K562 (cell line): ENCODE results near the gene IP6K1. TPM values are rescaled to one million over a fixed set of nuclear protein-coding genes. Genes with fewer than 3 reads are reported as not detected.
A peak's percentile ranks its signal among the peaks of the same experiment; 100 is the strongest.

ENCODE experiments used
- CBFA2T2 ChIP-seq: fragments of 450-650 bp; conservative IDR thresholded peaks from 2 replicates; pipeline ENCODE4 v1.6.1; 2017; ENCODE audit warnings: mild to moderate bottlenecking
- CHD2 ChIP-seq: IDR thresholded peaks from 2 replicates; pipeline ENCODE4 v1.6.1; 2011; ENCODE audit warnings: low read depth, low read length
- E2F5 ChIP-seq: sonication (generic); formaldehyde crosslinking; IDR thresholded peaks from 2 replicates; pipeline ENCODE4 v1.8.0; 2022; ENCODE audit warnings: mild to moderate bottlenecking, missing genetic modification reagents
- ILK ChIP-seq: fragments of 450-650 bp; IDR thresholded peaks from 2 replicates; pipeline ENCODE4 v1.6.1; 2016; ENCODE audit warnings: missing genetic modification characterization, low read depth, mild to moderate bottlenecking, missing compliant biosample characterization, moderate library complexity, borderline replicate concordance
- MAX ChIP-seq: sonication (generic); formaldehyde crosslinking; IDR thresholded peaks from 2 replicates; pipeline ENCODE4 v1.9.0; 2022; ENCODE audit warnings: mild to moderate bottlenecking, missing genetic modification reagents
- NRF1 ChIP-seq, 2 experiments: fragments of 450-650 bp; IDR thresholded peaks in 1 of 2; conservative IDR thresholded peaks in 1 of 2; 2 replicates each; pipeline ENCODE4 v1.6.1; 2014; ENCODE audit warnings: mild to moderate bottlenecking in 2 of 2
- OTX1 ChIP-seq: fragments of 450-650 bp; formaldehyde crosslinking; IDR thresholded peaks from 2 replicates; pipeline ENCODE4 v1.4.0; 2022; ENCODE audit warnings: mild to moderate bottlenecking
- PCBP2 ChIP-seq: fragments of 200-400 bp; formaldehyde crosslinking; IDR thresholded peaks from 2 replicates; pipeline ENCODE4 v1.6.1; 2018; ENCODE audit warnings: low read length, low read depth, mild to moderate bottlenecking, moderate library complexity; ENCODE audit not compliant: poor library complexity, severe bottlenecking
- PHF20 ChIP-seq: fragments of 450-650 bp; IDR thresholded peaks from 2 replicates; pipeline ENCODE4 v1.6.1; 2018; ENCODE audit not compliant: partially characterized antibody
- PPARD ChIP-seq: fragments of 250-450 bp; sonication (Bioruptor Pico); IDR thresholded peaks from 2 replicates; pipeline ENCODE4 v1.8.0; 2022; ENCODE audit warnings: inconsistent platforms, mild to moderate bottlenecking, moderate library complexity
- RBM14 ChIP-seq: fragments of 200-400 bp; formaldehyde crosslinking; IDR thresholded peaks from 2 replicates; pipeline ENCODE4 v1.6.1; 2018; ENCODE audit warnings: low read depth, mild to moderate bottlenecking, low read length, moderate library complexity, borderline replicate concordance; ENCODE audit not compliant: insufficient read depth
- SNAPC5 ChIP-seq: fragments of 250-450 bp; sonication (Bioruptor Pico); IDR thresholded peaks from 2 replicates; pipeline ENCODE4 v1.8.0; 2021; ENCODE audit warnings: moderate library complexity, mild to moderate bottlenecking, inconsistent platforms
- SNRNP70 ChIP-seq: fragments of 200-400 bp; formaldehyde crosslinking; optimal IDR thresholded peaks from 2 replicates; pipeline ENCODE3; 2017; ENCODE audit warnings: low read depth, low read length
- SOX6 ChIP-seq: fragments of 450-650 bp; IDR thresholded peaks from 2 replicates; pipeline ENCODE4 v1.6.1; 2014; ENCODE audit warnings: mild to moderate bottlenecking
- SREBF1 ChIP-seq: fragments of 150-350 bp; IDR thresholded peaks from 2 replicates; pipeline ENCODE4 v1.6.1; 2014; ENCODE audit warnings: antibody characterized with exemption, low read depth, low read length, borderline replicate concordance
- TEAD4 ChIP-seq, 2 experiments: sonication (generic) in 1 of 2; formaldehyde crosslinking in 1 of 2; IDR thresholded peaks; 2 replicates each; pipeline versions ENCODE4 v1.6.1 to v1.8.0; 2012 to 2022; ENCODE audit warnings: borderline replicate concordance in 1 of 2, inconsistent platforms in 1 of 2, low read length in 1 of 2, mild to moderate bottlenecking in 1 of 2, missing genetic modification reagents in 1 of 2
- TFAP4 ChIP-seq: sonication (generic); formaldehyde crosslinking; IDR thresholded peaks from 2 replicates; pipeline ENCODE4 v1.8.0; 2022; ENCODE audit warnings: missing genetic modification reagents, mild to moderate bottlenecking, moderate library complexity, borderline replicate concordance
- TFE3 ChIP-seq: fragments of 450-650 bp; formaldehyde crosslinking; IDR thresholded peaks from 2 replicates; pipeline ENCODE4 v1.4.0; 2020; ENCODE audit warnings: mild to moderate bottlenecking, mixed read lengths
- ZFP30 ChIP-seq: fragments of 250-450 bp; sonication (Bioruptor Pico); IDR thresholded peaks from 2 replicates; pipeline ENCODE4 v1.8.0; 2022; ENCODE audit warnings: moderate library complexity, mild to moderate bottlenecking, inconsistent platforms, borderline replicate concordance
- ZNF134 ChIP-seq: fragments of 250-450 bp; sonication (Bioruptor Pico); conservative IDR thresholded peaks from 2 replicates; pipeline ENCODE4 v1.4.0; 2020
- ZNF23 ChIP-seq: fragments of 250-450 bp; sonication (Bioruptor Pico); IDR thresholded peaks from 2 replicates; pipeline ENCODE4 v1.4.0; 2020; ENCODE audit warnings: mild to moderate bottlenecking
- ZNF232 ChIP-seq: sonication (generic); formaldehyde crosslinking; IDR thresholded peaks from 2 replicates; pipeline ENCODE4 v1.8.0; 2022; ENCODE audit warnings: mild to moderate bottlenecking, missing genetic modification reagents
- ZNF764 ChIP-seq: fragments of 250-450 bp; sonication (Bioruptor Pico); IDR thresholded peaks from 2 replicates; pipeline ENCODE4 v1.4.0; 2020; ENCODE audit warnings: low read depth, mild to moderate bottlenecking, moderate library complexity
- ZNF785 ChIP-seq: fragments of 250-450 bp; sonication (Bioruptor Pico); IDR thresholded peaks from 2 replicates; pipeline ENCODE4 v1.4.0; 2020; ENCODE audit warnings: mild to moderate bottlenecking
- polyA plus RNA-seq, 8 experiments: library from polyadenylated mRNA; depleted of rRNA in 4 of 8; stranded (reverse) in 5 of 8; unstranded in 3 of 8; fragments of >200 nt; fragmentation: Nextera tagmentation in 2 of 8; fragmentation: Illumina TruSeq in 1 of 8; extraction: Ambion mirVana in 2 of 8; extraction: Trizol in 1 of 8; gene quantifications; 2 replicates each; pipeline versions ENCODE4 v1.2.1 to v1.2.3, GENCODE V29; 2011 to 2014; ENCODE audit warnings: inconsistent platforms in 1 of 8, missing spikeins in 1 of 8
- total RNA-seq, 7 experiments: library from RNA; depleted of rRNA in 6 of 7; stranded (reverse); fragments of >200 nt in 6 of 7; fragmentation: Illumina TruSeq in 2 of 7; extraction: Trizol in 2 of 7; gene quantifications; 2 replicates each; pipeline versions ENCODE4 v1.2.1 to v1.2.3, GENCODE V29; 2011 to 2021; ENCODE audit warnings: low replicate concordance in 1 of 7

Gene IP6K1
- total and polyA plus RNA-seq, 9 of the 15 experiments (the other 6 are each of a cell fraction or from before 2014, with no cell fraction given): 0.46 to 29.2 (median 13.1) TPM

- no peak for TF ChIP-seq CBFA2T2
- peak; percentile 84 for TF ChIP-seq PHF20
- no peak for TF ChIP-seq RBM14
- no peak for TF ChIP-seq ZNF134 (CRISPR knock-in tag)
- TF ChIP-seq ZNF23 (CRISPR knock-in tag): no peak
- TF ChIP-seq E2F5 (CRISPR knock-in tag): no peak
- TF ChIP-seq PCBP2: no peak
- TF ChIP-seq SNAPC5 (CRISPR knock-in tag): no peak
- no peak for TF ChIP-seq PPARD
- TF ChIP-seq ZNF232 (CRISPR knock-in tag): no peak
- no peak for TF ChIP-seq ZNF785
- no peak for TF ChIP-seq TFE3 (CRISPR knock-in tag)
- no peak for TF ChIP-seq SNRNP70
- TF ChIP-seq ILK (tag): no peak
- no peak for TF ChIP-seq OTX1 (CRISPR knock-in tag)
- no peak for TF ChIP-seq SOX6
- TF ChIP-seq NRF1 (conservative IDR thresholded peaks at IDR 0.05 in 1 of 2, IDR thresholded peaks at IDR 0.05 in 1 of 2): peak; percentile 77
- no peak; the same call in 1 of the 2 replicates for TF ChIP-seq MAX (CRISPR knock-in tag)
- no peak for TF ChIP-seq SREBF1
- TF ChIP-seq ZFP30 (CRISPR knock-in tag): no peak
- no peak for TF ChIP-seq ZNF764 (CRISPR knock-in tag)
- peak; percentile 94 for TF ChIP-seq TFAP4 (CRISPR knock-in tag)
- TF ChIP-seq TEAD4 (IDR thresholded peaks at IDR 0.05; ENCODE audit: low read length): no peak
- no peak for TF ChIP-seq TEAD4 (CRISPR knock-in tag; IDR thresholded peaks at IDR 0.05; ENCODE audit: borderline replicate concordance)
- no peak for TF ChIP-seq CHD2
Measured at GRCh38 chr3:49723628-49724551, 62.5 kb downstream of the IP6K1 start, which contains the start of gene GMPPB (continued).
